Tibial artery (tissue), 4 donors: ENCODE data around the gene DONSON.

Experiments used
- DNase-seq, 2 donors: peaks; one replicate each; pipeline ENCODE4 v3.0.0-alpha.2; 2019
- H3K27ac ChIP-seq, 2 donors: fragments of 200-600 bp; sonication (generic) in 1 of 2; 1 replicate in 1 of 2; 2 replicates in 1 of 2; pipeline ENCODE4 v1.5.1; 2018 to 2019; ENCODE audit warnings: mild to moderate bottlenecking in 1 of 2
- H3K27me3 ChIP-seq, 2 donors: fragments of 200-600 bp; sonication (generic) in 1 of 2; one replicate each; pipeline versions ENCODE4 v1.5.1 to v1.6.0; 2016 to 2019
- H3K36me3 ChIP-seq, 3 donors: fragments of 200-600 bp; sonication (generic) in 2 of 3; one replicate each; pipeline ENCODE4 v1.5.1; 2016 to 2019; ENCODE audit warnings: mild to moderate bottlenecking in 2 of 3
- H3K4me1 ChIP-seq, 4 donors: fragments of 200-600 bp; sonication (generic) in 2 of 4; 1 replicate in 3 of 4; 2 replicates in 1 of 4; pipeline ENCODE4 v1.5.1; 2016 to 2019
- H3K4me3 ChIP-seq, 2 donors: fragments of 200-600 bp; sonication (generic) in 1 of 2; 1 replicate in 1 of 2; 2 replicates in 1 of 2; pipeline ENCODE4 v1.5.1; 2018 to 2019; ENCODE audit warnings: mild to moderate bottlenecking in 2 of 2
- H3K9me3 ChIP-seq, 3 donors: fragments of 200-600 bp; sonication (generic) in 1 of 3; one replicate each; pipeline ENCODE4 v1.5.1; 2016 to 2019
- intact Hi-C: fragments of 100-400 bp; cut with DNase I; formaldehyde crosslinking; loops from one replicate; pipeline ENCODE4 v1.15.0; 2023; ENCODE audit warnings: low total_unique reads
- TF ChIP-seq, protein P1 (sequence below), 2 experiments: fragments of 200-600 bp in 1 of 2; fragments of 450-650 bp in 1 of 2; IDR thresholded peaks; one replicate each; pipeline ENCODE4 v1.5.1; 2017 to 2019; ENCODE audit warnings: antibody characterized with exemption in 2 of 2, mild to moderate bottlenecking in 1 of 2, moderate library complexity in 1 of 2

DONSON gene

DNA sequence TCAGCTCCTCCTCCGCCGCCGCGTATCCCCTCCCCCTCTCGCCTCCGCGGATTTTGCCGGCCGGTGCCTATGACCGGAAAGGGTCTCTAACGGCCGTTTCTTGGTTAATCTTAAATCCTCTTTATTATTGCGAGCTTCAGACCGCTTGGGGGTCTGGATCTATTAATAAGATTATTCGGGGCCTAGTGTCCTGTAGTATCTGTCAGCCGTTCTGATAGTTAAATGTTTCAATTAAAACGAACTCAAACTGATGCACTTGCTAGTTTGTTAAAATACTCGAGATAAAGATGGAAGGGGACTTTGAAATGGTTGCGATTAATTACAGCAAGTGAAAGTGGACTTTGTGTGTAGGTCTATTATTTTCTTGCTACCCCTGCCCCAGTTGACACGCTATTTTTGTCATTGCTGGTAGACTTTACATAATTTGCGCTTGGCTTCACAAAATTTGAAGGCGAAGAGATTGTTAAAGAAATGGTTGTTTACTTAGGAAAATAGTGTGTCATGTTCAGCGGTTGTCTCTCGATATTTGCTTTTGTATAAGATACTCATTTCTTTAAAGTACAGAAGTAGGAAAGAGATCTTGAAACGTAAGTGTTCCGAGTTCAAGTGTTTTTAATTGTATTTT, 44.9 kb downstream of the DONSON start:
- H3K27ac ChIP-seq: peak overlapping the region; percentile 93 to 100
- H3K9me3 ChIP-seq: no peaks in the 10 kb centered on the region
- peak overlapping the region; percentile 61 to 86 for H3K4me3 ChIP-seq
- H3K4me1 ChIP-seq: peaks cover 0 to 39% (median 10%) of the 10 kb centered on the region in 4 donors
- TF ChIP-seq, protein P1, sequence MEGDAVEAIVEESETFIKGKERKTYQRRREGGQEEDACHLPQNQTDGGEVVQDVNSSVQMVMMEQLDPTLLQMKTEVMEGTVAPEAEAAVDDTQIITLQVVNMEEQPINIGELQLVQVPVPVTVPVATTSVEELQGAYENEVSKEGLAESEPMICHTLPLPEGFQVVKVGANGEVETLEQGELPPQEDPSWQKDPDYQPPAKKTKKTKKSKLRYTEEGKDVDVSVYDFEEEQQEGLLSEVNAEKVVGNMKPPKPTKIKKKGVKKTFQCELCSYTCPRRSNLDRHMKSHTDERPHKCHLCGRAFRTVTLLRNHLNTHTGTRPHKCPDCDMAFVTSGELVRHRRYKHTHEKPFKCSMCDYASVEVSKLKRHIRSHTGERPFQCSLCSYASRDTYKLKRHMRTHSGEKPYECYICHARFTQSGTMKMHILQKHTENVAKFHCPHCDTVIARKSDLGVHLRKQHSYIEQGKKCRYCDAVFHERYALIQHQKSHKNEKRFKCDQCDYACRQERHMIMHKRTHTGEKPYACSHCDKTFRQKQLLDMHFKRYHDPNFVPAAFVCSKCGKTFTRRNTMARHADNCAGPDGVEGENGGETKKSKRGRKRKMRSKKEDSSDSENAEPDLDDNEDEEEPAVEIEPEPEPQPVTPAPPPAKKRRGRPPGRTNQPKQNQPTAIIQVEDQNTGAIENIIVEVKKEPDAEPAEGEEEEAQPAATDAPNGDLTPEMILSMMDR (IDR thresholded peaks at IDR 0.05): no peak
- H3K27me3 ChIP-seq: no peaks in the 10 kb centered on the region
- intact Hi-C loops: no loop called here
- DNase-seq: peak in 1 of 2 donors; percentile 65
- peaks cover 16 to 25% (median 22%) of the 10 kb centered on the region in 3 donors for H3K36me3 ChIP-seq

DNA sequence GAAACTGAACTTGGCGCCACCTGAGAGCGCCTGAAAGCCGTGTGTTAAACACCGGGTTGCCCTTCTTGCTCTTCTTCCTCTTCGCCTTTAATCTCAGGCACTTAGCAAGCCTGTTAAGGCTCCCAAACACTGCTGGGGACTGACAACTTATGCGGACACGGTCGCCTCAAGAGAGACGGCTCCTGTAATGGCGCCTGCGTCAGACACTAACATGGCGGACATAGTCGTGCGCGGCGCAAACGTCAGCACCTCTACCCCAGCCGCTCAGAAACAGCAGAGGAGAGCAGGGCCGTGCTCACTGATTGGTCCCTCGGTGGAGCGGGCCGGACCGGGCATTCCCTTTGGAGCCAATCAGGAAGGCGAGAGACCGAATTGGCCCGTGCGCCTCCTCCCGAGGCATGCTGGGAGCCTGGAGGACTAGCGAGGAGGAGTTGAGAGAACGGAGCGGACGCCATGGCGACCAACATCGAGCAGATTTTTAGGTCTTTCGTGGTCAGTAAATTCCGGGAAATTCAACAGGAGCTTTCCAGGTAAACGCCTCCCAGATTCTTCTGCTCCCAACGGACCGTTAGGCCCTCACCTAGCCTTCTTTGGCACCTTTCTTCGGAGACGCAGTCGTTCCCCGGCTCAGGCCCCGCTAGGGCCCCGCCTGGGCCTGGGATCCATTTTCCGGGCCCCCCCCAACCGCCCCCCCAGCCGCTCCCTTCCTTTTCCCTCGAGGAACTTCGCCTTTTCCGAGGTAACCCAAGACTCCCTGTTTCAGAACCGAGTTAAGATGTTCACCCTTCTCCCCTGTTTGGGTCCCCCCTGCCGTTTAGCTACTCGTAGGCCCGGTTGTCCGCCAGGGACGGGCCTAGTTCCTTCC, 45.6 kb downstream of the DONSON start, which contains the start of gene SON:
Gene SON, plus strand, starts transcription at position 399 of the 865 bp plus-strand sequence. Its CDS starts 55 bp downstream, at position 454.
- peaks cover 22 to 25% (median 22%) of the 10 kb centered on the region in 3 donors for H3K36me3 ChIP-seq
- intact Hi-C loops: no loop called here

DNA sequence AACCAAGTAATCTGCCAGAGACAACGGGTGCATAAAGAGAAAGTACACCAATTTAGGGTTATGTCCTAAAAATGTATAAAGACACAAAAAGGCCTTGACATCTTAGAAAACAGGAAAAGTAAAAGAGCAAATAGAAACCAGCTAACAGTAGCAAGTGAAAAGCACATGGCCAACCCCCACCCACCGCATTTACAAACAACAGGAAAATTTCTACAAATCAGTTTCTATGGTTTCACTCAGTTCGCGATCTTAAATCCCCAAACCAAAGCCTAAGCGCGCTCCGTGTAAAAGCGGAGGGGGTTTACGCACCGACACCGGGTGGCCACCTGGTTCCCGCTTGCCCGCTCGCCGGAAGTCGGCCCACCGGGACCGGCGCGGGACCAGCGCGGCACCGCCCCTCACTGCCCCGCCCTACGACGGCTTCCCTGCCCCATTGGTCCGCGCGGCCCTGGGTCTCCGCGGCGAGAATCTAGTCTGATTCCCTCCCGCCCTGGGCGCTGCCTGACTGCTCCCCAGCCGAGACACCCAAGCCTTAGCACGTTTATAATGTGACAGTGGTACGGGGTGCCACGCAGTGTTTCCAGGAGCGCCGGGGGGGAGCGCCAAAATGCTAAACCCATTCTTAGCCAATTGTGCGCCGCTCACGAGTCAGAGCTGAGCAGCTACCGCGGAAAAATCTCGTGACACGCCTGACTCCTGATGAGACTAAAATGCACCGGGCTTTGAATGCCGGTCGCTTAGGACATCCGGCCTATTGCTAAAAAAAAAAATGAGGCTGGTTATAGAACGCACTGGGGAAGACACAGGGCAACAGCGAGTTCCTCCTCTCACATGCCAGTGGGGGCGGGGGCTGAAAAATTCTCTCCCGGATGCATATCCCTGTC, 46.5 kb downstream of the DONSON start, which contains the start of gene GART:
Gene GART, minus strand, starts transcription at position 362 of the 884 bp plus-strand sequence. CDS start 2,802 bp downstream, outside the sequence.
- H3K4me3 ChIP-seq: peak within 1 kb of the TSS; percentile 61 to 86
- peak; percentile 81 to 89 for DNase-seq
- peaks cover 0 to 33% (median 10%) of the 10 kb centered on the region in 4 donors for H3K4me1 ChIP-seq
- H3K27ac ChIP-seq: peak within 1 kb of the TSS; percentile 93 to 100
- H3K36me3 ChIP-seq: peaks cover 14 to 25% (median 20%) of the 10 kb centered on the region in 3 donors
- intact Hi-C loops: no loop called here
- TF ChIP-seq, protein P1 (IDR thresholded peaks at IDR 0.05): peak in 1 of 2 experiments; percentile 7
- H3K9me3 ChIP-seq: no peaks in the 10 kb centered on the region
- no peaks in the 10 kb centered on the region for H3K27me3 ChIP-seq

More for the DNA sequence above, 45.6 kb downstream of the DONSON start, which contains the start of gene SON:
- Histone ChIP-seq H3K9me3 (no peaks in the 10 kb centered on the region), H3K4me3 (peak within 1 kb of the TSS; percentile 61 to 86), H3K27ac (peak within 1 kb of the TSS; percentile 93 to 100), H3K27me3 (no peaks in the 10 kb centered on the region), H3K4me1 (peaks cover 0 to 33% (median 10%) of the 10 kb centered on the region in 4 donors)
- TF ChIP-seq, protein P1 (IDR thresholded peaks at IDR 0.05): no peak
- peak; percentile 99 to 100 for DNase-seq

DNA sequence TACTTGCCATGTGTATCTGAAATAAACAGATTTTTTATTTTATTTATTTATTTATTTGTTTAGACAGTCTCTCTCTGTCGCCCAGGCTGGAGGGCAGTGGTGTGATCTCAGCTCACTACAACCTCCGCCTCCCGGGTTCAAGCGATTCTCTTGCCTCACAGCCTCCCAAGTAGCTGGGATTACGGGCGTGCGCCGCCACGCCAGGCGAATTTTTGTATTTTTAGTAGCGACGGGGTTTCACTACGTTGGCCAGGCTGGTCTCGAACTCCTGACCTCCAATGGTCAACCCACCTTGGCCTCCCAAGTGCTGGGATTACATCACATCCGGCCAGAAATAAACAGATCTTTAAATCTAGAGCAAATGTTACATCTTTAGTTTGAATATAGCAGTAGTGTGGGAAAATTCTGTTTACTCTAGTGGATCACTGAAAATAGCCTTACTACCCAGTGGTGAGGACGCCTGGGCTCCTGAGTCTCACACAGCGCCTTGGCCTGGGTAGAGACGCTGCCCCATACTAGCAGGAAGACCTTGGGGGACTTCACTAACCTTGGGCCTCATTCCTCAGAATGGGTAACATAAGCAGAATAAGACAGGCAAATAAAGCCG, 47.3 kb downstream of the DONSON start:
- intact Hi-C loops: no loop called here
- H3K4me1 ChIP-seq: peaks cover 0 to 29% (median 10%) of the 10 kb centered on the region in 4 donors
- H3K9me3 ChIP-seq: no peaks in the 10 kb centered on the region
- peaks cover 9 to 26% (median 14%) of the 10 kb centered on the region in 3 donors for H3K36me3 ChIP-seq
- peak overlapping the region; percentile 61 to 86 for H3K4me3 ChIP-seq
- H3K27me3 ChIP-seq: no peaks in the 10 kb centered on the region
- H3K27ac ChIP-seq: peak overlapping the region; percentile 93 to 100
- TF ChIP-seq, protein P1 (IDR thresholded peaks at IDR 0.05): no peak
- DNase-seq: no peak
